HG02870 (cell line): ENCODE results near the gene NRCAM.

Experiments used
- ATAC-seq: cut with Tn5 transposase; IDR thresholded peaks from one replicate; pipeline ENCODE4 v1.9.1; 2021; ENCODE audit warnings: mild to moderate bottlenecking, moderate library complexity; ENCODE audit not compliant: unreplicated experiment

NRCAM gene

GRCh38 chr7:108254259-108254658 is 202.0 kb downstream of the NRCAM start:
- ATAC-seq = no peak

- ATAC-seq = no peak
These were observed 202.8 kb downstream of the NRCAM start for GRCh38 chr7:108253275-108254044.

DNA sequence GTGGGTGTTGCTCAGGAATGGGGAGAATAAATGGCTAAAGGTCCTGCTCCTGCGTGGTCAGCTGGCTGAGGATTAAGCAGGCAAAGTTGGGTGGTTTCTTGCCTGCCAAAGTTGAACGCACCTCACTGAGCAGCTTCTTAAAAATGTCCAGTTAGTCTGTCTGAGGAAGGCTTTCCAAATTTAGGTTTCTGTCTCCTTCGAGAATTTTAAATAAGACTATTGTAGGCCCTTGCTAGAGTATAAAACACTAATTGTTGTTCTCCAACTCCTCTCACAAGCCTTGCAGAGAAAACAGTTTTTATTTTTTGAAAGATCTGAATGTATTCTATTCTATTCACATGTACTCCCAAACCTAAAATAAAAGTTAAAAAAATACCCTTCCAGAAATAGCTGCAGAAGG is 204.1 kb downstream of the NRCAM start:
- ATAC-seq = no peak

GRCh38 chr7:108251700-108252099 is 204.5 kb downstream of the NRCAM start:
- ATAC-seq = no peak

GRCh38 chr7:108249453-108249852 is 206.8 kb downstream of the NRCAM start:
- ATAC-seq = no peak

DNA sequence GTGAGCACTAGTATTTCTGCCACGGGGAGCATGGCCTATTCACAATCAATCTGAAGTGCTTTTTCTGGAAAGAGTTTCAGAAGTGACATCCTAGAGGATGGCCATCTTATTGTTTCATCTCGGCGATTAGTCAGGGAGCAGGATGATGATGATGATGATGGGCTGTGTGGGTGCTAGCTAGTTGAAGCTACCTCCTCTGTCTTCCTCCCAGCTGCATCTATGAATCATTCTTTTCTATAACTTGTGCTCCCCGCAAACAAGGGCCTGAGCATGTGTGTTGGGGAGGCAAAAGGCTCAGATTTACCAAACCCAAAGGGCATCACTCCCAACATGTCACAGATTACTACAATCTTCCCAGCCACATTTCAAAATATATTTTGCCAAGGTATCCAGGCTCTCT is 207.4 kb downstream of the NRCAM start:
- ATAC-seq = no peak

- no peak for ATAC-seq
These were observed 207.8 kb downstream of the NRCAM start for GRCh38 chr7:108248418-108248817.

GRCh38 chr7:108247614-108248013 is 208.6 kb downstream of the NRCAM start:
- ATAC-seq = no peak

DNA sequence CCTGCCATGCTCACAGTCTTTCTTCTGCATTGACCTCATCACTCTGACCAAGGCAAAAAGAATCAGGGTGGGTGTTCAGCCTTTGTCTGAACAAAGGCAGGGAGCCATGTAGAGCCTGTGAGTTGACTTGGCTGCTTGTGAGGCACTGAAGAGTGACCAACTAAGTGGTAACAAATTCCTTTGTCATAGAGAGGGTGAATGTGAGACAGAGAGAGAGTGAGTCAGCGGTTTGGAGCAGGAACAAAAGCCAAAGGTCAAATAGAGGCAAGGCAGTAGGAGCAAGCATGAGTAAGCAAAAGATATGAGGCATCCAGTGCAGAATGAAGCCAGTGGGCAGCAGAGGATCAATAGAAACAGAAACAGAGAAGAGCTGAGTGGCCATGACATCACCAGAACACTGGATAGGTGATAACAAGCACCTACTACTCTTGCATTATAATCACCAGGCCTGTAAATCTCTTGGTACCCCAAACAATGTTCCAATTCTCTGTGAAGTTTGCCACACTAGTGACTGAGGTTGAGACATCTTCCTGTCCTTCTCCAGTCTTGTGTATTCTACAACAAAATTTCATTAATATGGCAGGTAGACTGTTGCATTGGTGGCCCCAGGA is 209.9 kb downstream of the NRCAM start:
- no peak for ATAC-seq

GRCh38 chr7:108245523-108246226 is 210.6 kb downstream of the NRCAM start:
- no peak for ATAC-seq

DNA sequence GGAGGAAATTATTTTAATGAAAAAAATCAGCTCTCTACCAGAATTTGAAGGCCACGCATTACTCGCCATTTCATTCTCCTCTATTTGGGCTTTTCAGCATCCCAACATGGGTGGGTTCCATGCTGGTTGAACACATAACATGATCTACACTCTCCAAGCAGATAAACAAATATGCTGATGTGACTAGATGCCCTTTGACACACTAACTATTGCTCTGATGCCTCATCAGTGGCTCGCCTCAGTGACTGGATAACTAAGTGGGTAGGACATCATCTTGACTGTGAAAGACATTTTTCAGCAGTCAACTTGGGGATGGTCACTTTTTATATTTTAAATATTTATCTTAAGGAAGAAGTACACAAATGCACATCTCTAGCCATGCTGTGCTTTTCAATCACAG is 212.1 kb downstream of the NRCAM start:
- ATAC-seq = no peak

DNA sequence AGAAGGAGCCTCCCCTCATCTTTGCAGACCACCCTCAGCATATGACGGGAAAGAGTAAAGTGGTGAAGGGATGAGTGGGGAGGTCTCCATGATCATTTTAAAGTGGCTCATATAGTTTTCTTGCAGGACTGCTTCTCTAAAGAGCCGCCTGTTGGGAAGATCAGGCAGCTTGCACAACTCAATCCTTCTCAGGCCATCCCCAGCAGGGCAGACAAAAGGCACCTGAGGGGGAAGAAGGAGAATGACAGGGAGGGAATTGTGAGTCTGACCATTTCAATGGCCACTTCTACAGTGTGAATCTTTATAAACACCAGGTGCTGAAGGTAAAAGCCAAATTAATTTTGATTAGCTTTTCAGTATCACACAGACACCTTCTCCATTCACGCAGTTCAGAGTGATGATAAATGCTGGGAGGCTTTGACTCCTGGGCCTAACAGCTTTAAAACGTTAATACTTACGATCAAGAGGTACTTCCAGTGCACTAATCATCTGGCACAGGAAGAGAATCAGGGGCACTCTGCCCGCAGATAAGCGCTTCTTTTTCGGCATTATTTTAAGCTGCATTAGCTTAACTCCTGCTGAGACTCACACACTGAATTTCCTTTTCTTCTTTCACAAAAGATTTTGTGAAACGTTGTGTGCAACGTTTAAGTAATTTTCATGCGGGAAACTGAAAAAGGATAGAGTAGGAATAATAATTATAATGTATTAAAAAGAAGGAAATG is 216.6 kb downstream of the NRCAM start:
- ATAC-seq = no peak

DNA sequence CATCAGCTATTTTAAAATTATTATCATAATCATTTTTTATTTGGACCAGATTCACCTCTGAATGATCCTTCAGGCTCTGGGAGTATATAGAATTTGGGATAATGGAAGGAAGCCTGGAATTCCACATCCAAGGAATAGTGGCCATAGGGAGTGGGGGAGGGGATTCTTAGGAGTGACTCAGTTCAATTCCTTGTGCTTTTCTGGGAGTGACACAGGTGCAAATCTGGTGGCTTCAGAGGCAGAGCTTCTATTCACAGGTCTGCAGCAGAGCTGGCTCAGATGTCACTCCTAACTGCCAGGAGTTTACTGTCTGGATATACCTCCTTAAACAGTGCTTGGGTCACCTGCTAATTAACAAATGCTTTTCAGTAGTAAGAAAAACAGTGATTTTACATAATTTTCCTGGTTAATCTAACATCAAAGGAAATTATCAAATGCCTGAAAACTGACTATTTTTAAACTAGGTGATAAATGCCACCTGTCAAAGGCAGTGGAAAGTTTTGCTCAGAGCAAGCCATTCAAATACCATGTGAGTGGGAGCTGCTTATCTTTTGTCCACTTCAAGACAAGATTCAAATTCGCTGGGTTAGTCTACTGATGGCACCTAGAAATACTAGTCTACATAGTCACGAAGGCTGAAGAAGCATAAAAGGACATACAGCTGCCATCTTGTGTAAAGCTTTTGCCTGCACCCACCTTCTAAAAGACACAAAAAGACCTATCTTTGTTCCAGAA is 219.4 kb downstream of the NRCAM start:
- ATAC-seq = no peak

- no peak for ATAC-seq
These were observed 220.7 kb downstream of the NRCAM start for GRCh38 chr7:108235451-108236061.

GRCh38 chr7:108234971-108235450 is 221.2 kb downstream of the NRCAM start:
- ATAC-seq = no peak

- ATAC-seq = no peak
These were observed 222.0 kb downstream of the NRCAM start for GRCh38 chr7:108234281-108234680.

DNA sequence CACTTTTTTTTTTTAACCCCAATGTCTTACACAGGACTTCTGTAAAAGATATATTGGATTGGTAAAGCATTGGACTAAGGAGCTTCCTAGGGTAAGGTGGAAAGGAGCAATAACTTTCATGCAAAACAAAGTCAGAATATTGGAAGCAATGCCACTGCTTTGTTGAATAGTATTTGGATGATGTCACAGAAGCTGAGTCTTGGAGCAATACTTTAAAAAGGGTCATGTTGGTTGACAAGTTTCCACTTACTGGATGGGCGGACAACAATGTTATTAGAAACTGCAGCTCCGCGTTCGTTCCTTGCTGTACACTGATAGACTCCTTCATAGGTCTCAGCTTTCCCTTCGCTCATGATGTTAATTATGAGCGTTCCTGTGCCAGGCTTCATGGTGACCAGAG is 224.2 kb downstream of the NRCAM start:
- no peak for ATAC-seq

GRCh38 chr7:108231221-108231620 is 225.0 kb downstream of the NRCAM start:
- ATAC-seq = no peak

DNA sequence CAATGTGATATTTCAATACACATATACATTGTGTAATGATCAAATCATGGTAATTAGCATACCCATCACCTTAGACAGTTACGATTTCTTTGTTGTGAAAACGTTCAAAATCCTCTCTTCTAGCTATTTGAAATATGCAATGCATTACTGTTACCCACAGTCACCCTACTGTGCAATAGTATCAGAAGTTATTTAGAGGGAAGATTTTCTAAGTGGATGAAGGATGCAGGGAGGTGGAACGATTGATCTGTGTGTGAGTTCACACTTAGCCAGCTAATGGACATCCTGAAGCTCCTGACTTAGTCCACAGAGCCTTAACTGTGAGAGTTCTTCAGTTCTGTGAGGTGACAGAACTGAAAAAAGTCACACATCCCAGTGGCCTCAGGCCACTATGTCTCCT is 228.9 kb downstream of the NRCAM start:
- ATAC-seq = no peak

- ATAC-seq = no peak
These were observed 229.4 kb downstream of the NRCAM start for GRCh38 chr7:108226816-108227299.
